Measurements from ENCODE around the gene SPATA17. TPM values are rescaled to one million over a fixed set of nuclear protein-coding genes. Genes with fewer than 3 reads are reported as not detected.
"Not testable (repeated sequence)": the region's sequence is repeated elsewhere in the genome, so short reads cannot be mapped to it uniquely, and the experiment has no call there.

SPATA17 gene
- total RNA-seq, 2 experiments from 2014 or later, result not detected

GRCh38 chr1:217696140-217696539, 65.0 kb downstream of the SPATA17 start:
- DNase-seq; H3K4me1 Mint-ChIP-seq (ENCODE audit: low read depth); CTCF ChIA-PET; H3K4me3 Mint-ChIP-seq; H3K9me3 Mint-ChIP-seq; POLR2A ChIA-PET; H3K36me3 Mint-ChIP-seq; intact Hi-C loops (cut with micrococcal nuclease); H3K27ac Mint-ChIP-seq; H3K27me3 Mint-ChIP-seq: not testable (repeated sequence)

GRCh38 chr1:217703326-217703725, 72.2 kb downstream of the SPATA17 start:
- no peaks in the 10 kb centered on the region for H3K36me3 Mint-ChIP-seq
- H3K4me1 Mint-ChIP-seq (ENCODE audit: low read depth), result no peaks in the 10 kb centered on the region
- peaks cover 2% of the 10 kb centered on the region for H3K27me3 Mint-ChIP-seq
- H3K27ac Mint-ChIP-seq, result no peak overlapping the region
- no peak overlapping the region for H3K4me3 Mint-ChIP-seq
- no peak for DNase-seq
- peaks cover 5% of the 10 kb centered on the region for H3K9me3 Mint-ChIP-seq
- intact Hi-C loops (cut with micrococcal nuclease), result no loop called here
- ChIA-PET CTCF (no interaction called here), POLR2A (no interaction called here)

GRCh38 chr1:217712925-217713597, 81.9 kb downstream of the SPATA17 start:
- no peak for DNase-seq
- no peaks in the 10 kb centered on the region for H3K36me3 Mint-ChIP-seq
- no peaks in the 10 kb centered on the region for H3K4me1 Mint-ChIP-seq (ENCODE audit: low read depth)
- intact Hi-C loops (cut with micrococcal nuclease), result no loop called here
- POLR2A ChIA-PET, result no interaction called here
- CTCF ChIA-PET, result no interaction called here
- H3K27me3 Mint-ChIP-seq, result peaks cover 1% of the 10 kb centered on the region
- no peak overlapping the region for H3K4me3 Mint-ChIP-seq
- no peak overlapping the region for H3K27ac Mint-ChIP-seq
- H3K9me3 Mint-ChIP-seq, result no peaks in the 10 kb centered on the region

GRCh38 chr1:217715681-217716080, 84.5 kb downstream of the SPATA17 start:
- CTCF ChIA-PET, result no interaction called here
- H3K4me1 Mint-ChIP-seq (ENCODE audit: low read depth), result no peaks in the 10 kb centered on the region
- POLR2A ChIA-PET, result no interaction called here
- DNase-seq, result no peak
- H3K4me3 Mint-ChIP-seq, result no peak overlapping the region
- H3K27me3 Mint-ChIP-seq, result peaks cover 1% of the 10 kb centered on the region
- no peaks in the 10 kb centered on the region for H3K36me3 Mint-ChIP-seq
- H3K9me3 Mint-ChIP-seq, result no peaks in the 10 kb centered on the region
- no peak overlapping the region for H3K27ac Mint-ChIP-seq
- intact Hi-C loops (cut with micrococcal nuclease), result no loop called here

- H3K36me3 Mint-ChIP-seq, result no peaks in the 10 kb centered on the region
- H3K9me3 Mint-ChIP-seq, result no peaks in the 10 kb centered on the region
- no peak overlapping the region for H3K27ac Mint-ChIP-seq
- no peak for DNase-seq
- H3K27me3 Mint-ChIP-seq, result peaks cover 1% of the 10 kb centered on the region
- no peak overlapping the region for H3K4me3 Mint-ChIP-seq
- ChIA-PET POLR2A (no interaction called here), CTCF (no interaction called here)
- intact Hi-C loops (cut with micrococcal nuclease), result no loop called here
- H3K4me1 Mint-ChIP-seq (ENCODE audit: low read depth), result no peaks in the 10 kb centered on the region
Measured at GRCh38 chr1:217717959-217718358, 86.8 kb downstream of the SPATA17 start.

- intact Hi-C loops (cut with micrococcal nuclease), result no loop called here
- H3K9me3 Mint-ChIP-seq, result no peaks in the 10 kb centered on the region
- ChIA-PET CTCF (no interaction called here), POLR2A (no interaction called here)
- no peaks in the 10 kb centered on the region for H3K36me3 Mint-ChIP-seq
- no peak overlapping the region for H3K27ac Mint-ChIP-seq
- no peak for DNase-seq
- H3K4me3 Mint-ChIP-seq, result no peak overlapping the region
- no peaks in the 10 kb centered on the region for H3K4me1 Mint-ChIP-seq (ENCODE audit: low read depth)
- no peaks in the 10 kb centered on the region for H3K27me3 Mint-ChIP-seq
Measured at GRCh38 chr1:217718873-217719272, 87.7 kb downstream of the SPATA17 start.

GRCh38 chr1:217721692-217722091, 90.5 kb downstream of the SPATA17 start:
- no peak overlapping the region for H3K27ac Mint-ChIP-seq
- DNase-seq, result no peak
- H3K9me3 Mint-ChIP-seq, result no peaks in the 10 kb centered on the region
- CTCF ChIA-PET, result no interaction called here
- H3K36me3 Mint-ChIP-seq, result no peaks in the 10 kb centered on the region
- no peaks in the 10 kb centered on the region for H3K27me3 Mint-ChIP-seq
- H3K4me3 Mint-ChIP-seq, result no peak overlapping the region
- intact Hi-C loops (cut with micrococcal nuclease), result no loop called here
- H3K4me1 Mint-ChIP-seq (ENCODE audit: low read depth), result no peaks in the 10 kb centered on the region
- POLR2A ChIA-PET, result no interaction called here

GRCh38 chr1:217734973-217735372, 103.8 kb downstream of the SPATA17 start:
- no peaks in the 10 kb centered on the region for H3K27me3 Mint-ChIP-seq
- H3K36me3 Mint-ChIP-seq, result no peaks in the 10 kb centered on the region
- no peaks in the 10 kb centered on the region for H3K9me3 Mint-ChIP-seq
- POLR2A ChIA-PET, result no interaction called here
- no peaks in the 10 kb centered on the region for H3K4me1 Mint-ChIP-seq (ENCODE audit: low read depth)
- no peak overlapping the region for H3K4me3 Mint-ChIP-seq
- intact Hi-C loops (cut with micrococcal nuclease), result no loop called here
- no peak overlapping the region for H3K27ac Mint-ChIP-seq
- CTCF ChIA-PET, result no interaction called here
- no peak for DNase-seq

- DNase-seq, result no peak
- intact Hi-C loops (cut with micrococcal nuclease), result loop anchor here (5.0 kb wide), 2 partner anchors 315 to 425 kb away; no protein-coding TSS in a partner anchor
- Mint-ChIP-seq H3K27me3 (no peaks in the 10 kb centered on the region), H3K4me3 (no peak overlapping the region), H3K27ac (no peak overlapping the region), H3K9me3 (no peaks in the 10 kb centered on the region), H3K36me3 (no peaks in the 10 kb centered on the region), H3K4me1 (ENCODE audit: low read depth) (no peaks in the 10 kb centered on the region)
- CTCF ChIA-PET, result interaction anchor here (1.5 kb wide), 1 partner anchor 290 kb away, joined by 4 read pairs; no protein-coding TSS in a partner anchor
- POLR2A ChIA-PET, result no interaction called here
Measured at GRCh38 chr1:217747156-217747769, 116.1 kb downstream of the SPATA17 start.

GRCh38 chr1:217769768-217770167, 138.6 kb downstream of the SPATA17 start:
- H3K27me3 Mint-ChIP-seq, result no peaks in the 10 kb centered on the region
- no peak for DNase-seq
- no peaks in the 10 kb centered on the region for H3K4me1 Mint-ChIP-seq (ENCODE audit: low read depth)
- no peaks in the 10 kb centered on the region for H3K9me3 Mint-ChIP-seq
- intact Hi-C loops (cut with micrococcal nuclease), result no loop called here
- POLR2A ChIA-PET, result no interaction called here
- no peak overlapping the region for H3K27ac Mint-ChIP-seq
- CTCF ChIA-PET, result no interaction called here
- no peak overlapping the region for H3K4me3 Mint-ChIP-seq
- H3K36me3 Mint-ChIP-seq, result no peaks in the 10 kb centered on the region

- ChIA-PET POLR2A (no interaction called here), CTCF (no interaction called here)
- DNase-seq, result no peak
- H3K4me1 Mint-ChIP-seq (ENCODE audit: low read depth), result no peaks in the 10 kb centered on the region
- no peaks in the 10 kb centered on the region for H3K9me3 Mint-ChIP-seq
- H3K27ac Mint-ChIP-seq, result no peak overlapping the region
- intact Hi-C loops (cut with micrococcal nuclease), result no loop called here
- no peaks in the 10 kb centered on the region for H3K36me3 Mint-ChIP-seq
- H3K27me3 Mint-ChIP-seq, result no peaks in the 10 kb centered on the region
- no peak overlapping the region for H3K4me3 Mint-ChIP-seq
Measured at GRCh38 chr1:217770918-217771317, 139.8 kb downstream of the SPATA17 start.

GRCh38 chr1:217776693-217777092, 145.5 kb downstream of the SPATA17 start:
- H3K27ac Mint-ChIP-seq, result no peak overlapping the region
- H3K4me3 Mint-ChIP-seq, result no peak overlapping the region
- ChIA-PET POLR2A (no interaction called here), CTCF (no interaction called here)
- intact Hi-C loops (cut with micrococcal nuclease), result no loop called here
- H3K36me3 Mint-ChIP-seq, result no peaks in the 10 kb centered on the region
- DNase-seq, result no peak
- H3K27me3 Mint-ChIP-seq, result no peaks in the 10 kb centered on the region
- H3K4me1 Mint-ChIP-seq (ENCODE audit: low read depth), result no peaks in the 10 kb centered on the region
- no peaks in the 10 kb centered on the region for H3K9me3 Mint-ChIP-seq

- Mint-ChIP-seq H3K9me3 (peaks cover 4% of the 10 kb centered on the region), H3K27ac (no peak overlapping the region), H3K27me3 (no peaks in the 10 kb centered on the region), H3K4me3 (no peak overlapping the region), H3K4me1 (ENCODE audit: low read depth) (no peaks in the 10 kb centered on the region), H3K36me3 (no peaks in the 10 kb centered on the region)
- ChIA-PET POLR2A (no interaction called here), CTCF (no interaction called here)
- intact Hi-C loops (cut with micrococcal nuclease), result no loop called here
- no peak for DNase-seq
Measured at GRCh38 chr1:217781056-217781455, 149.9 kb downstream of the SPATA17 start.
